Astrocyte of the spinal cord (primary cell): ENCODE results near the gene ITGB7.
"Not testable (repeated sequence)": the region's sequence is repeated elsewhere in the genome, so short reads cannot be mapped to it uniquely, and the experiment has no call there.

Experiments used
- DNase-seq: peaks from one replicate; pipeline ENCODE4 v3.0.0; 2011; ENCODE audit warnings: low read depth, low spot score
- H3K4me3 ChIP-seq: 2 replicates; pipeline ENCODE4 v1.5.1; 2011; ENCODE audit warnings: low read depth, mild to moderate bottlenecking, low read length, moderate library complexity
- in situ Hi-C: cut with HindIII; loops from 2 replicates; pipeline ENCODE4 v1.10.0; 2017; ENCODE audit warnings: low sequenced_read_pairs
- TF ChIP-seq, protein P1 (sequence below): IDR thresholded peaks from 2 replicates; pipeline ENCODE4 v1.5.1; 2012; ENCODE audit warnings: low read depth, mild to moderate bottlenecking, low read length, inconsistent platforms

ITGB7 gene

DNA sequence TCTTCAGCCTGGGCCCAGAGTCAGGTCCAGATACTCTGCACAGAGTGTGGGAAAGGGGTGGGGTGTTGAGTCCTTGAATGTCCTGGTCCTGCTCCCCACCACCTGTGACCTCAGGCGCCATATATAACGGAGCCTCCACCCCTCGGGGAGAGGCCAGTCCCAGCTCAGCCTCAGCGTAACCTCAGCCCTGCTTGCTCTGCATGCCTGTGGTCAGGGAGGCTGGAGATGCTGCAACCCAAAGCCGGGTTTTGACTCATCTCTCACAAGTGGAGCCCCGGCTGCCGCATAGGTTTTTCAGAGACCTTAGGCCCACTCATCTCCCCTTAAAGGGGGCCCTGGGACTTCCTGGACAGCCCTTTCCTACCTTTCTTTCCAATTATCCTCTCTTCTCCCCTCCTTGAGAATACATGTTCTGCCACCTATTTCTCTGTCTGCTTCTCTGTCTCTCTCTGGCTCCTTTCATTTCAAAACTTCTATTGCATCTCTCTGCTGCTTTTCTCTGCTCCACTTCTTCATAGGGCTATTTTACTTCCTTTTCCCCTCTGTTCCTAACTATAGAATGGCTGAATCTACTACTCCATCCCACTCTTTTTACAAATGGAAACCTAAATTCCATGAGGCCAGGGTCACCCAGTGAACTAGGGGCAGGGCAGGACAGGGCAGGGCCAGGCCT lies 1.2 kb downstream of the ITGB7 start:
- in situ Hi-C loops = no loop called here

DNA sequence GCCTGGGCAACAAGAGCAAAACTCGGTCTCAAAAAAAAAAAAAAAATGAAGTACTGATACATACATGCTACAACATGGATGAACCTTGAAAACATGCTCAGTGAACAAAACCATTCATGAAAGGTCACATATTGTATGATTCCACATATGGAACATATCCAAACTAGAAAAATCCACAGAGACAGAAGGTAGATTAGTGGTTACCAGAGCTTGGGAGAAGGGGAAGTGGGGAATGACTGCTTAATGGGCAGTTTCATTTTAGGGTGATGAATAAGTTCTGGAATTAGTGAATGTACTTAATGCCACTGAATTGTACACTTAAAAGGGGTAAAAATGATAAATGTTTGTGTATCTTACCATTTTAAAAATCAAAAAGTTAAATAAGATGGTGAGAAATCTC lies 2.7 kb downstream of the ITGB7 start:
- TF ChIP-seq, protein P1, sequence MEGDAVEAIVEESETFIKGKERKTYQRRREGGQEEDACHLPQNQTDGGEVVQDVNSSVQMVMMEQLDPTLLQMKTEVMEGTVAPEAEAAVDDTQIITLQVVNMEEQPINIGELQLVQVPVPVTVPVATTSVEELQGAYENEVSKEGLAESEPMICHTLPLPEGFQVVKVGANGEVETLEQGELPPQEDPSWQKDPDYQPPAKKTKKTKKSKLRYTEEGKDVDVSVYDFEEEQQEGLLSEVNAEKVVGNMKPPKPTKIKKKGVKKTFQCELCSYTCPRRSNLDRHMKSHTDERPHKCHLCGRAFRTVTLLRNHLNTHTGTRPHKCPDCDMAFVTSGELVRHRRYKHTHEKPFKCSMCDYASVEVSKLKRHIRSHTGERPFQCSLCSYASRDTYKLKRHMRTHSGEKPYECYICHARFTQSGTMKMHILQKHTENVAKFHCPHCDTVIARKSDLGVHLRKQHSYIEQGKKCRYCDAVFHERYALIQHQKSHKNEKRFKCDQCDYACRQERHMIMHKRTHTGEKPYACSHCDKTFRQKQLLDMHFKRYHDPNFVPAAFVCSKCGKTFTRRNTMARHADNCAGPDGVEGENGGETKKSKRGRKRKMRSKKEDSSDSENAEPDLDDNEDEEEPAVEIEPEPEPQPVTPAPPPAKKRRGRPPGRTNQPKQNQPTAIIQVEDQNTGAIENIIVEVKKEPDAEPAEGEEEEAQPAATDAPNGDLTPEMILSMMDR = no peak
- in situ Hi-C loops = no loop called here
- no peak for DNase-seq
- no peak overlapping the region for H3K4me3 ChIP-seq

More for the DNA sequence above, 1.2 kb downstream of the ITGB7 start:
- TF ChIP-seq, protein P1 = no peak
- H3K4me3 ChIP-seq = no peak overlapping the region
- peak; percentile 83 for DNase-seq

DNA sequence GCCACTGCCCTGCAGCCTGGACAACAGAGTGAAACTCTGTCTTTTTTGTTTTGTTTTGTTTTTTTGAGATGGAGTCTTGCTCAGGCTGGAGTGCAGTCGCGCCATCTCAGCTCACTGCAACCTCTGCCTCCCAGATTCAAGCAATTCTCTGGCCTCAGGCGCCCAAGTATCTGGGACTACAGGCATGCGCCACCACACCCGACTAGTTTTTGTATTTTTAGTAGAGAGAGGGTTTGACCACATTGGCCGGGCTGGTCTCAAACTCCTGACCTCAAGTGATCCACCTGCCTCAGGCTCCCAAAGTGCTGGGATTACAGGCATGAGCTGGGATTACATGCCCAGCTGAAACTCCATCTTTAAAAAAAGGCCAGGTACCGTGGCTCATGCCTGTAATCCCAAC lies 4.7 kb downstream of the ITGB7 start:
- H3K4me3 ChIP-seq, in situ Hi-C loops: not testable (repeated sequence)

DNA sequence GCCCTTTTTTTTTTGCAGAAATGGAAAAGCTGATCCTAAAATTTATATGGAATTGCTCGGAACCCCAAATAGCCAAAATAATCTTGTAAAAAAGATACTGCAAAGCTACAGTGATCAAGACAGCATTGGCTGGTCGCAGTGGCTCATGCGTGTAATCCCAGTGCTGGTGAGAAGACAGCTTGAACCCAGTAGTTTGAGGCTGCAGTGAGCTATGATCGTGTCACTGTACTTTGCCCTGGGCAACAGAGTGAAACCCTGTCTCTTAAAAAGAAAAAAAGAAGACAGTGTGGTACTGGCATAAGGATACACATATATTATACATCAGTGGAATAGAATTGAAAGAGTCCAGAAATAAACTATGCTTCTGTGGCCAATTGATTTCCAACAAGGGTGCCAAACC lies 5.4 kb downstream of the ITGB7 start:
- TF ChIP-seq, protein P1 = no peak
- DNase-seq = no peak
- in situ Hi-C loops = no loop called here
- no peak overlapping the region for H3K4me3 ChIP-seq

More for the DNA sequence above, 4.7 kb downstream of the ITGB7 start:
- not testable (repeated sequence) for DNase-seq

DNA sequence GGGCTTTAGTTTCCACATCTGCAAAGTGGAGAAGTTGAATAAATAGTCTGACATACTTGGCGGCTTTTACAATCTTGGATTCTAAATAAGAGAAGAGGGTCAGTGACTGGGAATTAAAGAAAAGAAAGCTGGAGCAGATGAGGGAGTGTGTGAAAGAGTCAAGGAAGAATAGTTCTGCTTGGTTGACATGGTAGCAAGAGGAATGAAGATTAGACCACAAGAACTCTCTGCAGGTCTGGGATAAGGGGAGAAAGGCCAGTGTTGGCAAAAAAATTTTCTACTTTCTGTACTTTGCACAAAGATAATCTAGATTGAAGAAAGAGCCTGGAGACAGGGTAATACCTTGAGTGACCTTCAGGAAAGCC lies 5.9 kb downstream of the ITGB7 start:
- no peak overlapping the region for H3K4me3 ChIP-seq
- DNase-seq = peak; percentile 52
- in situ Hi-C loops = no loop called here
- TF ChIP-seq, protein P1 = no peak

DNA sequence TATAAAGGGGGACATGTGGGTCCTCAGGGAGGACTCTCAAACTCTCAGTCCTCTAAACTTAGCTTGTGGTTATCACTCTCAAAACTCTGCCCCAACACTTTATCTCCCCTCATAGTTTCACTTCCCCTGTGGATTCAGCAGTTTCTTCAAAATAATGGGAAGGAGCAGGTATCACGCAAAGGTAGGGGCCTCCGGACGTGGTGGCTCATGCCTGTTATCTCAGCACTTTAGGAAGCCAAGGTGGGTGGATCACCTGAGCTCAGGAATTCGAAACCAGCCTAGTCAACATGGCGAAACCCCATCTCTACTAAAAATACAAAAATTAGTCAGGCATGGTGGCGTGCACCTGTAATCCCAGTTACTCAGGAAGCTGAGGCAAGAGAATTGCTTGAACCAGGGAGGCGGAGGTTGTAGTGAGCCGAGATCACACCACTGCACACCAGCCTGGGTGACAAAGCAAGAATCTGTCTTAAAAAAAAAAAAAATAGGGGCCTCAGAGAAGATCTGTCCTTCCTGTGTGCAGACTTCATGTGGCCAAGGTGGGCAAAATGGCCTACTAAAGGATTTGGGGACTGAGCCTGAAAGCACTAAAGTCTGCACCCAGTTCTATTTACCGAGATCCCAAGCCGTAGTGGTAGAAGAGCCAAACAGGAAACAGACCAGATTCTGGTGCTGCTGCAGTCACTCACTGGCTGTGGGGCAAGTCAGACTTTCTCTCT lies 6.4 kb downstream of the ITGB7 start:
- no peak overlapping the region for H3K4me3 ChIP-seq
- in situ Hi-C loops = no loop called here
- TF ChIP-seq, protein P1 = no peak
- no peak for DNase-seq

DNA sequence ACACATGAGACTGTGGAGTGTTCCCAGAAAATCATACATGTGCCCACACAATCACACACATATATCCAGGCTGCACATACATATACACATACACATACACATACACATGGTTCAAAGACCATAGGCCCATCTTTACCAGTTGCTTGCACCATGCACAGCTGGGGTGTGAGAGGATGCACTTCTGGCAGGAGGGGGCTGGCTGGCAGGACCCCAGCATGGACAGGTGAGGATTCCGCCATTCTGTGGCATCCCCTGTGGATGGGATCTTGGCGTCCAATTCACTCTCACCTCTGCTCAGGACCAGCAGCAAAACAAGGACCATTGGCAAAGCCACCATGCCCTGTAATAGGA lies 7.0 kb downstream of the ITGB7 start:
- TF ChIP-seq, protein P1 = no peak
- DNase-seq = no peak
- H3K4me3 ChIP-seq = no peak overlapping the region
- in situ Hi-C loops = no loop called here
